OCI-LY7 (cell line): Measurements from ENCODE around the gene GABRD. TPM values are rescaled to one million over a fixed set of nuclear protein-coding genes. Genes with fewer than 3 reads are reported as not detected.

Source experiments
- BruUV-seq: library from RNA; stranded (reverse); fragments of 400-500 nt; replicated peaks from 2 replicates; lab custom pipeline; 2021; lab: Mats Ljungman, UMichigan
- CTCF ChIA-PET: fragments of 300-600 bp; sonication (Branson Sonifier 250); formaldehyde crosslinking; loops from one replicate; lab custom pipeline; 2022; ENCODE audit warnings: antibody characterized with exemption; ENCODE audit not compliant: unreplicated experiment; lab: Charles Lee
- POLR2A ChIA-PET: fragments of 300-600 bp; sonication (Branson Sonifier 250); formaldehyde crosslinking; loops from one replicate; lab custom pipeline; 2022; ENCODE audit warnings: antibody characterized with exemption; lab: Charles Lee
- DNase-seq: peaks from one replicate; pipeline ENCODE4 v3.0.0-alpha.2; 2015; ENCODE audit warnings: low spot score
- H2AFZ ChIP-seq: fragments of 200-600 bp; sonication (generic), shearing (Covaris generic); 2 replicates; pipeline ENCODE4 v1.6.1; 2014; ENCODE audit warnings: mild to moderate bottlenecking, antibody characterized with exemption, low read length, moderate library complexity
- H3K27ac ChIP-seq: fragments of 200-600 bp; sonication (generic); 2 replicates; pipeline ENCODE4 v1.5.1; 2014; ENCODE audit warnings: mixed run types, low read depth, mild to moderate bottlenecking, moderate library complexity, low read length, inconsistent platforms; ENCODE audit not compliant: poor library complexity, severe bottlenecking
- H3K36me3 ChIP-seq: fragments of 200-600 bp; sonication (generic); 2 replicates; pipeline ENCODE4 v1.6.1; 2014; ENCODE audit warnings: mild to moderate bottlenecking, antibody characterized with exemption, low read length, moderate library complexity, mixed read lengths; ENCODE audit not compliant: insufficient read depth
- H3K4me1 ChIP-seq: fragments of 200-600 bp; sonication (generic); 2 replicates; pipeline ENCODE4 v1.5.1; 2014; ENCODE audit warnings: mild to moderate bottlenecking, low read length; ENCODE audit not compliant: insufficient read depth, poor library complexity, severe bottlenecking
- H3K4me2 ChIP-seq: fragments of 200-600 bp; sonication (generic); 2 replicates; pipeline ENCODE4 v1.6.1; 2014; ENCODE audit warnings: mild to moderate bottlenecking, low read length
- H3K4me3 ChIP-seq: fragments of 200-600 bp; sonication (generic); 2 replicates; pipeline ENCODE4 v1.5.1; 2014; ENCODE audit warnings: mild to moderate bottlenecking, low read depth, low read length; ENCODE audit not compliant: poor library complexity, severe bottlenecking
- H3K79me2 ChIP-seq: fragments of 200-600 bp; sonication (generic); 2 replicates; pipeline ENCODE4 v1.6.1; 2016; ENCODE audit warnings: low read depth, mild to moderate bottlenecking, low read length, moderate library complexity, mixed read lengths; ENCODE audit not compliant: insufficient read depth
- H3K9me2 ChIP-seq: fragments of 200-600 bp; sonication (generic); 2 replicates; pipeline ENCODE4 v1.6.1; 2016; ENCODE audit warnings: mild to moderate bottlenecking, low read length, mixed read lengths; ENCODE audit not compliant: insufficient read depth
- H3K9me3 ChIP-seq: fragments of 200-600 bp; sonication (generic); 2 replicates; pipeline ENCODE4 v1.6.1; 2014; ENCODE audit warnings: mild to moderate bottlenecking, mixed run types, low read length, mixed read lengths
- H4K20me1 ChIP-seq: fragments of 200-600 bp; sonication (generic); 2 replicates; pipeline ENCODE4 v1.6.1; 2014; ENCODE audit warnings: mild to moderate bottlenecking, antibody characterized with exemption, low read length, moderate library complexity, mixed read lengths; ENCODE audit not compliant: insufficient read depth
- CTCF ChIP-seq: fragments of 200-600 bp; sonication (generic); conservative IDR thresholded peaks from 2 replicates; pipeline ENCODE4 v1.5.1; 2014; ENCODE audit warnings: mild to moderate bottlenecking, antibody characterized with exemption, low read length, moderate library complexity, mixed read lengths
- EZH2phosphoT487 ChIP-seq: fragments of 200-600 bp; sonication (generic); IDR thresholded peaks from 2 replicates; pipeline ENCODE4 v1.6.1; 2018; ENCODE audit warnings: low read depth, borderline replicate concordance, mild to moderate bottlenecking, mixed run types, antibody characterized with exemption, low read length, moderate library complexity, mixed read lengths
- intact Hi-C: fragments of 100-400 bp; cut with micrococcal nuclease; formaldehyde crosslinking; loops from one replicate; pipeline ENCODE4 v1.10.0; 2022; ENCODE audit not compliant: unreplicated experiment
- total RNA-seq, 2 experiments: library from RNA; depleted of rRNA in 1 of 2; stranded (reverse); fragments of >200 nt in 1 of 2; shearing (Covaris generic) in 1 of 2; gene quantifications; 2 replicates each; pipeline ENCODE4 v1.2.3, GENCODE V29; 2014 to 2022

Gene GABRD
- total RNA-seq, 2 experiments from 2014 or later = not detected

DNA sequence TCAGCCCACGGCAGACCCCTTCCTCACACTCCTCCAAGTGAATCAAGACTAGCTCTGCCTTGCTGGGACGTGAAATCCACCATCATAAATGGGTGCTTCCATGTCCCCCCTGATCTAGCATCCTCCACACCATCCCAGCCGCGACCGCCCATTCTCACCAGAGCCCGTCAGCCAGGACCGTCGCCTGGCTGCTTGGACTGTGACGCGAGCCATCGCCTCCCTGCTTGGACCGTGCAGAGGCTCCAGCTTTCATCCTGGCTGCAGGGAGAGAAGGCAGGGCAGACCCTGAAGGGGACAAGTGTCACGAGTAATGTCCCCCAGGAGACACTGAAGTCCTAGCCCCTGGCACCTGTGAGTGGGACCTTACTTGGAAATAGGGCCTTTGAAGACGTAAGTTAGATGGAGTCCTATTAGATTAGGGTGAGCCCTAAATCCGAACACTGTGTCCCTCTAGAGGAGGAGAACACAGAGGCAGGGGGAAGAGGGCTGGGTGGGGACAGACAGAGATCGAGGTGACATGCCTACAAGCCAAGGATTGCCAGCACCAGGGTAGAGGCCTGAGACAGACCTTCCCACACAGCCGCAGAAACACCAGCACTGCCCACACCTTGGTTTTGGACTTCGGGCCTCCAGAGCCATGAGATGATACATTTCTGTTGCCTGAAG, 18.3 kb downstream of the GABRD start:
- H3K9me2 ChIP-seq = no peaks in the 10 kb centered on the region
- H3K4me3 ChIP-seq = no peak overlapping the region
- no peak overlapping the region for H3K4me2 ChIP-seq
- DNase-seq = no peak
- no peaks in the 10 kb centered on the region for H3K4me1 ChIP-seq
- no peak overlapping the region for H2AFZ ChIP-seq
- POLR2A ChIA-PET = no interaction called here
- H3K9me3 ChIP-seq = no peaks in the 10 kb centered on the region
- TF ChIP-seq CTCF = no peak
- TF ChIP-seq EZH2phosphoT487 = no peak
- no peaks in the 10 kb centered on the region for H3K79me2 ChIP-seq
- intact Hi-C loops = no loop called here
- H3K27ac ChIP-seq = no peak overlapping the region
- no TSS peak for BruUV-seq
- H3K36me3 ChIP-seq = no peaks in the 10 kb centered on the region
- H4K20me1 ChIP-seq = no peaks in the 10 kb centered on the region; the same call in 1 of the 2 replicates
- CTCF ChIA-PET = no interaction called here

- Histone ChIP-seq H3K36me3 (no peaks in the 10 kb centered on the region), H3K79me2 (no peaks in the 10 kb centered on the region), H2AFZ (no peak overlapping the region), H3K27ac (no peak overlapping the region), H3K4me2 (no peak overlapping the region), H4K20me1 (no peaks in the 10 kb centered on the region), H3K4me3 (no peak overlapping the region), H3K9me3 (no peaks in the 10 kb centered on the region), H3K4me1 (no peaks in the 10 kb centered on the region), H3K9me2 (no peaks in the 10 kb centered on the region)
- no peak for TF ChIP-seq EZH2phosphoT487
- no peak for TF ChIP-seq CTCF
- ChIA-PET CTCF (no interaction called here), POLR2A (no interaction called here)
- intact Hi-C loops = no loop called here
- DNase-seq = no peak
- BruUV-seq = no TSS peak
Measured at GRCh38 chr1:2038229-2038628, 19.1 kb downstream of the GABRD start.

DNA sequence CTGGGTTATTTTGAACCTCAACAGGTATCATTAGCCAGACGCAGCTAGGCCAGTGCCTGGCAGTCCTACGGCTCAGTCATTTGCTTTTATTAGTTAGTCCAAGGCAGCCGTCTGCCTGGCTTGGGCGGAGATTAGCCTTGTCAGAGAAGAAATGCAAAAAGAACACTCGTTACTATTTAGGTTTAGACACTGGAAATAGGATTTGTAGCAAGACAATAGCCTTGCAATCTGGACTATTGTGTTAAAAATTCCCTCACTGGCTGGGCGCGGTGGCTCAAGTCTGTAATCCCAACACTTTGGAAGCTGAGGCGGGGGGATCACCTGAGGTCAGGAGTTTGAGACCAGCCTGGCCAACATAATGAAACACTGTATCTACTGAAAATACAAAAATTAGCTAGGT, 20.1 kb downstream of the GABRD start:
- Histone ChIP-seq H3K79me2 (no peaks in the 10 kb centered on the region), H2AFZ (no peak overlapping the region), H3K4me2 (no peak overlapping the region), H4K20me1 (no peaks in the 10 kb centered on the region), H3K4me3 (no peak overlapping the region), H3K9me3 (no peaks in the 10 kb centered on the region), H3K9me2 (no peaks in the 10 kb centered on the region), H3K4me1 (no peaks in the 10 kb centered on the region), H3K27ac (no peak overlapping the region), H3K36me3 (no peaks in the 10 kb centered on the region)
- no TSS peak for BruUV-seq
- DNase-seq = no peak
- CTCF ChIA-PET = no interaction called here
- intact Hi-C loops = no loop called here
- POLR2A ChIA-PET = no interaction called here
- TF ChIP-seq CTCF = no peak
- TF ChIP-seq EZH2phosphoT487 = no peak
